KMS-11 (cell line): ENCODE results near the gene DPYSL5.

ENCODE experiments used
- H2AFZ ChIP-seq: fragments of 200-600 bp; sonication (generic); 2 replicates; pipeline ENCODE4 v1.6.1; 2016; ENCODE audit warnings: antibody characterized with exemption, mixed run types, low read depth
- H3K27ac ChIP-seq: fragments of 200-600 bp; sonication (generic); 2 replicates; pipeline ENCODE4 v1.6.1; 2016; ENCODE audit warnings: mild to moderate bottlenecking, mixed run types
- H3K27me3 ChIP-seq: fragments of 200-600 bp; sonication (generic); 2 replicates; pipeline ENCODE4 v1.6.1; 2017; ENCODE audit warnings: mild to moderate bottlenecking, low read depth, mixed run types, moderate library complexity; ENCODE audit not compliant: insufficient read depth
- H3K36me3 ChIP-seq: fragments of 200-600 bp; sonication (generic); 2 replicates; pipeline ENCODE4 v1.6.1; 2017; ENCODE audit warnings: mild to moderate bottlenecking, mixed run types; ENCODE audit not compliant: insufficient read depth
- H3K4me1 ChIP-seq: fragments of 200-600 bp; sonication (generic); 2 replicates; pipeline ENCODE4 v1.6.1; 2016; ENCODE audit warnings: mild to moderate bottlenecking, low read depth, mixed run types; ENCODE audit not compliant: poor library complexity, severe bottlenecking
- H3K4me2 ChIP-seq: fragments of 200-600 bp; sonication (generic); 2 replicates; pipeline ENCODE4 v1.7.0; 2016; ENCODE audit warnings: mild to moderate bottlenecking, mixed run types
- H3K4me3 ChIP-seq: fragments of 200-600 bp; sonication (generic); IDR thresholded peaks from 2 replicates; pipeline ENCODE4 v1.6.1; 2017; ENCODE audit warnings: low read depth, low read length, mixed read lengths; ENCODE audit not compliant: insufficient read depth
- H3K79me2 ChIP-seq: fragments of 200-600 bp; sonication (generic); 2 replicates; pipeline ENCODE4 v1.6.1; 2016; ENCODE audit warnings: low read depth, mixed run types; ENCODE audit not compliant: insufficient read depth
- H3K9ac ChIP-seq: fragments of 200-600 bp; sonication (generic); 2 replicates; pipeline ENCODE4 v1.6.1; 2016; ENCODE audit warnings: mild to moderate bottlenecking, mixed run types
- H4K20me1 ChIP-seq: fragments of 200-600 bp; sonication (generic); 2 replicates; pipeline ENCODE4 v1.6.1; 2016; ENCODE audit warnings: mild to moderate bottlenecking, mixed run types; ENCODE audit not compliant: insufficient read depth
- TF ChIP-seq, protein P1 (sequence below): fragments of 200-600 bp; sonication (generic); conservative IDR thresholded peaks from 2 replicates; pipeline ENCODE4 v1.6.1; 2017; ENCODE audit warnings: low read depth, mild to moderate bottlenecking, antibody characterized with exemption, low read length, moderate library complexity, mixed read lengths

Gene DPYSL5

GRCh38 chr2:26951236-26951635 is 103.3 kb downstream of the DPYSL5 start:
- H3K4me3 ChIP-seq: no peak overlapping the region
- H3K4me2 ChIP-seq: no peak overlapping the region
- no peaks in the 10 kb centered on the region for H3K36me3 ChIP-seq
- no peak overlapping the region for H3K27ac ChIP-seq
- TF ChIP-seq, protein P1, sequence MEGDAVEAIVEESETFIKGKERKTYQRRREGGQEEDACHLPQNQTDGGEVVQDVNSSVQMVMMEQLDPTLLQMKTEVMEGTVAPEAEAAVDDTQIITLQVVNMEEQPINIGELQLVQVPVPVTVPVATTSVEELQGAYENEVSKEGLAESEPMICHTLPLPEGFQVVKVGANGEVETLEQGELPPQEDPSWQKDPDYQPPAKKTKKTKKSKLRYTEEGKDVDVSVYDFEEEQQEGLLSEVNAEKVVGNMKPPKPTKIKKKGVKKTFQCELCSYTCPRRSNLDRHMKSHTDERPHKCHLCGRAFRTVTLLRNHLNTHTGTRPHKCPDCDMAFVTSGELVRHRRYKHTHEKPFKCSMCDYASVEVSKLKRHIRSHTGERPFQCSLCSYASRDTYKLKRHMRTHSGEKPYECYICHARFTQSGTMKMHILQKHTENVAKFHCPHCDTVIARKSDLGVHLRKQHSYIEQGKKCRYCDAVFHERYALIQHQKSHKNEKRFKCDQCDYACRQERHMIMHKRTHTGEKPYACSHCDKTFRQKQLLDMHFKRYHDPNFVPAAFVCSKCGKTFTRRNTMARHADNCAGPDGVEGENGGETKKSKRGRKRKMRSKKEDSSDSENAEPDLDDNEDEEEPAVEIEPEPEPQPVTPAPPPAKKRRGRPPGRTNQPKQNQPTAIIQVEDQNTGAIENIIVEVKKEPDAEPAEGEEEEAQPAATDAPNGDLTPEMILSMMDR: no peak
- H4K20me1 ChIP-seq: no peaks in the 10 kb centered on the region
- H3K79me2 ChIP-seq: no peaks in the 10 kb centered on the region
- H3K9ac ChIP-seq: no peak overlapping the region
- H3K4me1 ChIP-seq: no peaks in the 10 kb centered on the region
- H3K27me3 ChIP-seq: no peaks in the 10 kb centered on the region
- H2AFZ ChIP-seq: no peak overlapping the region

GRCh38 chr2:26952374-26952773 is 104.4 kb downstream of the DPYSL5 start:
- no peak overlapping the region for H3K9ac ChIP-seq
- H3K79me2 ChIP-seq: no peaks in the 10 kb centered on the region
- H3K36me3 ChIP-seq: no peaks in the 10 kb centered on the region
- H4K20me1 ChIP-seq: no peaks in the 10 kb centered on the region
- no peak overlapping the region for H3K4me3 ChIP-seq
- H2AFZ ChIP-seq: no peak overlapping the region
- no peaks in the 10 kb centered on the region for H3K27me3 ChIP-seq
- H3K4me2 ChIP-seq: no peak overlapping the region
- H3K27ac ChIP-seq: no peak overlapping the region
- TF ChIP-seq, protein P1: no peak
- no peaks in the 10 kb centered on the region for H3K4me1 ChIP-seq

- no peaks in the 10 kb centered on the region for H3K79me2 ChIP-seq
- no peak overlapping the region for H3K4me2 ChIP-seq
- no peaks in the 10 kb centered on the region for H4K20me1 ChIP-seq
- TF ChIP-seq, protein P1: no peak
- H2AFZ ChIP-seq: no peak overlapping the region
- no peak overlapping the region for H3K27ac ChIP-seq
- H3K9ac ChIP-seq: no peak overlapping the region
- H3K4me3 ChIP-seq: no peak overlapping the region
- H3K4me1 ChIP-seq: no peaks in the 10 kb centered on the region
- H3K27me3 ChIP-seq: no peaks in the 10 kb centered on the region
- no peaks in the 10 kb centered on the region for H3K36me3 ChIP-seq
Measured at GRCh38 chr2:26954135-26954534, 106.2 kb downstream of the DPYSL5 start.

DNA sequence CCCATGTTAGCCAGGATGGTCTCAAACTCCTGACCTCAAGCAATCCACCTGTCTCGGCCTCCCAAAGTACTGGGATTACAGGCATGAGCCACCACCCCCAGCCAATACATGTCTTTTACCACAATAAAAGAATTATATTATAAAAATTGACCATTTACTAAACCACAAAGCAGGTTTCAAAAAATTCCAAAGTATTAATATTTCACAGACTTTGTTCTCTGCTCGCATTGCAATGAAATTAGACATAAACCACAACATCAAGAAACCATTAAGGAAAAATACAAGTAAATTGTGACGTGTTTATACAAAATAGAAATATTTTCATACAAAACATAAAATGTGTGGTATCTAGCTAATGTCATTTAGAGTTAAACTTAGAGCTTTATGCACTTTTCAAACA is 109.1 kb downstream of the DPYSL5 start:
- Histone ChIP-seq H3K9ac (no peak overlapping the region), H3K4me3 (no peak overlapping the region), H3K36me3 (no peaks in the 10 kb centered on the region), H3K27ac (no peak overlapping the region), H4K20me1 (no peaks in the 10 kb centered on the region), H3K27me3 (no peaks in the 10 kb centered on the region; the same call in 1 of the 2 replicates), H3K4me2 (no peak overlapping the region), H2AFZ (no peak overlapping the region), H3K79me2 (no peaks in the 10 kb centered on the region), H3K4me1 (no peaks in the 10 kb centered on the region)
- TF ChIP-seq, protein P1: no peak
